ENCODE measurements around the gene IGF2. TPM values are rescaled to one million over a fixed set of nuclear protein-coding genes. Genes with fewer than 3 reads are reported as not detected.

Gene IGF2
- total RNA-seq, 1 donor from 2014 or later, result 1,514 TPM

DNA sequence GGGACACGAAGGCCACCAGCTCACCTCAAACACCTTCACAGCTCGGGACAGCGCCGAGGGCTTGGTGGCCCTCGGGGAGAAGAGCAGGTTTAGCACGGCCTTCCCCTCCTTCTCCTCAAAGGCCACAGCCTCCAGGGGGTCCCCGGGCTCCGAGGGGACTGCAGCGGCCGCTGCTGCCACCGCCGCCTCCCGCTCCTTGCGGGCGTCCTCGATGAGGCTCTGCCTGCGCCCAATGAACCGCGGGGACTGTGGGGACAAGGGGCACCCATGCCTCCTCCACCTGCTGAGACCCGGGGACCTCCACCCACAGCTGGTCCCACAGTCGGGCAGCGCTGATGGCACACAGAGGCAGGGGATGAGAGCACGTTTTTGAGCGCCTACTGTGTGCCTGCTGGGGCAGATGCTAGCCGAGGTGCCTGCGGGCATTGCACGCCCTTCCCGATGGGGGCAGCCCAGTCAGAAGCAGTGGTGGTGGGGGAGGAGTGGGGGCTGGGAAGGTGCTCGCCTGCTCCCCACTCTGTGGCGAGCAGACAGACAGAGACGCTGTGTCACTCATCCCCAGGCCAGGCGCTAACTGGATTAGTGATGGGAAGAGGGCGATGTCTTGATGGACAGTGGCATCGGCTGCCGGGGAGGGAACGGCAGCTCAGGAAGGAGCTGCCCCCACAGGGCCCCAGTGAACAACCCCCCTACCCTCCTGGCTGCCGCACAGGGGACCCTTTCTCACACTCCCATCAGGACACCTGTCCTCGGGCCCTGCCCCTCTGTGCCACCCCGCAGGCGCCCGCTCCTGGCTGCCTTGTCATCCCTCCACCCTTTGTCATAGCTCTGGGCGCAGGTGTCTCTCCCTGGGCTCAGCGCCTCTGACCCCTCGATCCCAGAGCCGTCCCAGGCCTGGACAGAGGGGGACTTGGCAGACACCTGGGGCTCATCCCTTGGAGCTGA, 30.7 kb upstream of the IGF2 start:
- DNase-seq, result no peak

DNA sequence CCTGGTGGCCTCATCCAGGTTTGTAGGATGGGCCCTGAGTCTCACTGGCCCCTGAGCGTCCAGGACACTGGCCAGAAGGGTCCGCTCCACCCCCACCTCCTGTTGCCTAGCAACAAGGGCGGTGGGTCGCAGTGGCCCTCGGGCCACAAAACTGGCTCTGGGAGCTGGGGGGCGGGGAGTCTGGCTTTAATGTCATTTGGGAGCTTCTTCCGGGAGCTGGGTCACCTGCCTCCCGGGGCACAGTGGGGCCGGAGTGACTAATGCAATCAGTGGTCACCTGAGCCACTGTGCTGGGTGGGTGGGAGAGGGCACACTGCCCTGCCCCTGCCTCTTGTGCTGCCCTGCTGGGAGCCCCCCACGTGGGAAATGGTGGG, 29.8 kb upstream of the IGF2 start:
- no peak for DNase-seq

DNA sequence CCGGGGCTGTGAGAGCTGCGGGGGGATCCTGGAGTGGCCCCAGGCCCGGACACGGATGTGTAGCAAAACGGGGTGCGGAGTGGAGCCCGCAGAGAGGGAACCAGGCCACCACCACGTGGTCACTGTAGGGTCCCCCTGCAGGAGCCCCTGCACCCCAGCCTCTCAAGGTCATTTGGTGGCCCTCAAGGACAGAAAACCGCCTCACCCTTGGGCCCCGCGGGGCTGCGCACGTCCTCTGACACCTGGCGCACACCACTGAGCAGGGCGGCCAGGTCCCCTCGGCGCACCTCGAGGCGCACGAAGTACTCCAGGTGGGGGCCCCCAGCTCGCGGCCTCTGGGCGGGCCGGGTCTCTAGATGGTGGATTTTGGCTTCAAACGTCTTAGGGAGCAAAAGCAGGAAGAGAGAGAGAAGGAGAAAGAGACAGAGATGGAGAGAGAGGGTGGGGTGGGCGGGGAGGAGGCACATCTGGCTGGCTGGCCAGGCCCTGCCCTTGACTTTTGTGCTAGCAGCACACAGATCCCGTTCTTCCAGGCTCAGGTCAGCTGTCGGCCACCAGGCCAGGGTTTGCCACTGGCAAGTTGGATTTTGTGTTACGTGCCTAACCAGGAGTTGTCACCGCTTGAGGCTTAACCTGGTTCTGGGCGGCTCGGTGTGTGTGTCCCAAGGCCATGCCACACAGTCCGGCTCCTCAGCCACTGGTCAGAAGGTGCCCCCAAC, 29.3 kb upstream of the IGF2 start:
- no peak for DNase-seq

DNA sequence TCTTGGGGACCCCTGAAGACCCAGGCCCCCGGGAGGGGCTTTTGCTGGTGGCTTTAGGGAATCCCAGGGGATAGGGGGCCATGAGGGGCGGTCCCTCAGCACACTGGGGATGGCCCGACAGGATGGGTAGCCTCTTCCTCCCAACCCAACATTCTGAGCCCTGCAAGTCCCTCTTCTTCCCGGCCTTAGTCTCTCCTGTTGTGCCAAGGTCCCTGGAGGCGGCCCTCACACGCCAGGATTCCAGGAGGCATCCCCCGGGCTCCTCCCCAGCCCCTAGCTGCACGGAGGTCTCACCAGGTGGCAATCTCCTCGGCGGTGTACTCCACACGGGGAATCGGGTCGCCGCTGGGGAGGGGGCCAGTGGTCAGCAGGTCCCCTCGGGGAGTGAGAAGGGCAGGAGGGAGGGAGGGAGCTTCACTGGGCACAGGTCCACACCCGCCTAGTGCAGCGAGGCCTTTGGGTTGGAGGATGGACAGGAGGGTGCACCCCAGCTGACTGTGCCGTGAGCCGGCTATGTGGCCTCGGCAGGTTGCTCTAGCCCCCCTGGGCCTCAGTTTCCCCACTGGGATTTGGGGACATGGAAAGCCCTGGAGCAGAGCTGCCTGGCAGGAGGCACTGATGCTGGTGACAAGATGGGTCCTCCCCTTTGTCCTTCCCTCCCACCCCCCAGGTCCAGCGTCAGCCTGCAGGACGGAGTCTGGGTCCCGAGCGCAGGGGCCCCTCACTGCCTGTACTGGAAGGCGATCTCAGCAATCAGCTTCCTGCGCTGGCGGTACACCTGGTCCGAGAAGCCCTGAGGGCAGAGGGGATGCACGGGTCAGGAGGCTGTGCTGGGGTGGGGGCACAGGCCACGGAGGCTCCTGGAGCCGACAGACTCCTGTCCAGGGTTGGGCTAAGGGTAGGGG, 28.2 kb upstream of the IGF2 start:
- no peak for DNase-seq

DNA sequence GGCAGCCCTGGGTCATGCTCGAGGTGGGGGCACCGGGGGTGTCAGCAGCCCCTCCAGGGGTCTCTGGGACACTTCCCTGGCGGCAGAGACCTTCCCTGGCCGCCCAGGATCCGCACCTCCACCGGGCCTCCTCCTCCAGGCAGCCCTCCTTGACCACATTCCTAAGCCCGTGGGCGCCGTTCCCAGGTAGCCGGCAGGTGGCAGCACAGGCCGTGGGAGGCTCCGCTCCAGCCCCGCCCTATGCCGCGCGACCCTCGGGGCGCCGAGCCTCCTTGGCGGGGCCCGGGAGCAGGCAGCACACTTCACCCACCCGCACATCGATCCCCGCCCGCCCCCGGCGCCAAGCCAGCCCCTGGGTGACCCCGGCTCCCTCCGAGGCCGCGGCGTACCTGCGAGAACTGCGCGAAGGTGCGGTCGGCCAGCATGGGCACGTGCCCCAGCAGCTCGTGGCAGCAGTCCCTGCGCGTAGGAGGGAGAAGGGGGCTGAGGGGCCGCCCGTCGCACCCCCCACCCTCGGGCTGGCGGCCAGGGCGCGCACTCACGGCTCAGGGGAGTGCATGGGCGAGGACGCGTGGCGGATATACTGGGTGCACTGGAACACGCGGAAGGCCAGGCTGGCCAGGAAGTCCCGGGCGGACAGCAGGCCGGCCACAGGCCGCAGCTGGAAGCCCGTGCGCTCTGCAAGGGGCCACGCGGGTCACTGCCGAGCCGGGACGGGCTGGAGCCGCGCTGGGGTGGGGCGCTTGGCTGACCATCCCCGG, 27.1 kb upstream of the IGF2 start:
- peak; percentile 68 for DNase-seq

DNA sequence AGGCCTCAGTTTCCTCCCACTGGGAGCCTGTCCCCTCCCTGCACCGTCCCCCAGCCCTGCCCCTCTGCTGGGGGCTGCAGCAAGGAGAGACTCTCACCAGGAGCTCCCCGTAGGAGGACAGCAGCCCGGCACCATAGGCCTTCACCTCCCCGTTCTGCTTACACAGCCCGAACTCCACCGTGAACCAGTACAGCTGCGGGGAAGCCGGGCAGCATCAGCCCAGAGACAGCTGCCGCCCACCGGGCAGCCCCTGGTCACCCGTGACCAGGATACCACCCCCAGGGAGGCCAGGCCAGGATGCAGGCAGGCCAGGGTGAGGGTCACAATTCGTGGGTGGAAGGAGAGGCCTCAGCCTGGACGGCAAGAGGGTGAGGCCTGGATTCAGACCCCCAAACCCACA, 26.4 kb upstream of the IGF2 start:
- DNase-seq, result no peak

DNA sequence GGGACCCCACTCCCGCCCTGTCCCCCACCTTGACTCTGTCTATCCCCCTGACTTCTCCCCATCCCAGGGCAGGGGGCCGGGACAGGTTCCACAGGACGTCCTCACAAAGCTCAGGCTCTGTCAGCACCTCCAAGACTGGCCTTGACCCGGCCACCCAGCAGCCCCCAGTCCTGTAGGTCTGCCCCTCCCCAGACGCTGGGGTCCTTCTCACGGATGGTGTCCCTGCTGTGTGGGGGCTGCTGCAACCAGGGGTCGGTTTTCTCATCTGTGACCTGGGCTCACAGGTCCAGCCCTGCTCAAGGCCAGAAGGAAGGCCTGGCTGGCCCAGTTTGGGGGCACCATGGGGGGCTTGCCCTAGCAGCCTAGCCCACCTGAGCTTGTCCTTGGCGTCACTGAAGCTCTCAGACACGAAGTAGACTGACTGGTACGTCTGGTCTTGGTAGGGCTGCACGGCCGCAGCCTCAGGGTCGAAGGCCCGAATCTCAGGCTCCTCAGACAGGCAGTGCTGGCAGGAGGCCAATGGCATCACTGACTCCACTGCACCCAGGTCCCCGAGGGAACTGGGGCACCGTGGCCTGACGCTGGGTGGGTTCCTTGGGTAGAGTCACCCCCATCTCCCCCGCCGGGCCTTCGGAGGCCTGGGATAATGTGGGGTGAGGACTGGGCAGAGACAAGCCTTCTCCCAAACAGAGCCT, 25.8 kb upstream of the IGF2 start:
- no peak for DNase-seq

DNA sequence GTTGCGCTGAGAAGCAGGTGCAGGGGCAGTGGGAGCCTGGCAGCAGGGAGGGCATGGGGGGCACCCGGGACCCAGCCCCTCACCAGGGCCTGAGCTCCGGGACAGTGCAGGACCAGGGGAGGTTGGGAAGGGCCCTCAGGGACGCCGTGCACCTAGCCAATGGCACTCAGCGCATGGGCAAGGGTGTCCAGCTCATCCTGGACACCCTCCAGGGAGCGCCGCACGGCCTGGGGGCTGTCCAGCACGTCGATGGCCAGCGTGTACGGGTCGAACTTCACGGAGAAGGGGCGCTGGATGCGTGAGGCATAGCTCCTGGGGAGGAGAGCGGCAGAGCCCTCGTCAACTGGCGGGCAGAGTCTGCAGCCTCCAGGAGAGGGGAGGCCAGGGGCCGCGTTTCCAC, 24.9 kb upstream of the IGF2 start:
- no peak for DNase-seq

DNA sequence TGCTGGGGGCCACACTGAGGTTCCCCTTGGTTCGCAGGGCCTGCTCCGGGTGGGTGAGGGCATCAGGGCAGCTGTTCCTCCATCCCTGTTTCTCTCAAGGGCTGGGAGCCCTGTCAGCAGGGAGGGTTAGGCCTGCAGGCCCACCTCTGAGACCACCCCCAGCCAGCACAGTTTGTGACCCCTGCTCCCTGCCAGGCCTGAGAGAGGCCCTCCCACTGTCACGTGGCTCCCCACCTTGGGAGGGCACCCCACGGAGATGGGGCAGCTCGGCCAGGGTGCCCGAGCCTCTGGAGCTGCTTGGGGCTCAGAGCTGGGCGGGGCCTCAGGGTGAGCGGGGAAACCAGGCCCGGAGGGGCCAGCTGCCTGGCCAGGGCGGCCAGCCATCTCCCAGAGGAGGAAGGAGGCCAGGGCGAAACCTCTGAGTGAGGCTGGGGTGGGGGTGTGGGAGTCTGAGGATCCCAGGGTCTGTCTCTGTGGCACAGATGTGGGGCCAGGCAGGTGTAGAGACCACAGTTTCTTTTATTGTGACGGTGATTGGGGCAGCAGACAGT, 24.3 kb upstream of the IGF2 start:
- no peak for DNase-seq

DNA sequence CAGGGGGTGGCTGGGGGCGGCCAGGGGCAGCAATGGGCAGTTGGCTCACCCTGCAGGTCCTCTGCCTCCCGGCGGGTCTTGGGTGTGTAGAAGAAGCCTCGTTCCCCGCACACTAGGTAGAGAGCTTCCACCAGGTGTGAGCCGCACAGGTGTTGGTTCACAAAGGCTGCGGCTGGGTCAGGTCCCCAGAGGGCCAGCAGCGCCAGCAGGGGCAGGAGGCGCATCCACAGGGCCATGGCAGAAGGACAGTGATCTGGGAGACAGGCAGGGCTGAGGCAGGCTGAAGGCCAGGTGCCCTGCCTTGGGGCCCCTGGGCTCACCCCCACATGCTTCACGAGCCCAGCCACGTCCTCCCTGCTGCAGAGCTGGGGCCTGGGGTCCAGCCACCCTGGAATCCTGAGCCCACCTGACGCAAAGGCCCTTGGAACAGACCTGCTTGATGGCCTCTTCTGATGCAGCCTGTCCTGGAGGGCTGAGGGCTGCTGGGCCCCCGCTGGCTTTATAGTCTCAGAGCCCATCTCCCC, 21.6 kb upstream of the IGF2 start, which contains the start of gene INS:
TSS of gene INS (minus strand) at position 474 of the 524 bp plus-strand sequence. CDS start at position 236, 238 bp downstream.
- no peak for DNase-seq

DNA sequence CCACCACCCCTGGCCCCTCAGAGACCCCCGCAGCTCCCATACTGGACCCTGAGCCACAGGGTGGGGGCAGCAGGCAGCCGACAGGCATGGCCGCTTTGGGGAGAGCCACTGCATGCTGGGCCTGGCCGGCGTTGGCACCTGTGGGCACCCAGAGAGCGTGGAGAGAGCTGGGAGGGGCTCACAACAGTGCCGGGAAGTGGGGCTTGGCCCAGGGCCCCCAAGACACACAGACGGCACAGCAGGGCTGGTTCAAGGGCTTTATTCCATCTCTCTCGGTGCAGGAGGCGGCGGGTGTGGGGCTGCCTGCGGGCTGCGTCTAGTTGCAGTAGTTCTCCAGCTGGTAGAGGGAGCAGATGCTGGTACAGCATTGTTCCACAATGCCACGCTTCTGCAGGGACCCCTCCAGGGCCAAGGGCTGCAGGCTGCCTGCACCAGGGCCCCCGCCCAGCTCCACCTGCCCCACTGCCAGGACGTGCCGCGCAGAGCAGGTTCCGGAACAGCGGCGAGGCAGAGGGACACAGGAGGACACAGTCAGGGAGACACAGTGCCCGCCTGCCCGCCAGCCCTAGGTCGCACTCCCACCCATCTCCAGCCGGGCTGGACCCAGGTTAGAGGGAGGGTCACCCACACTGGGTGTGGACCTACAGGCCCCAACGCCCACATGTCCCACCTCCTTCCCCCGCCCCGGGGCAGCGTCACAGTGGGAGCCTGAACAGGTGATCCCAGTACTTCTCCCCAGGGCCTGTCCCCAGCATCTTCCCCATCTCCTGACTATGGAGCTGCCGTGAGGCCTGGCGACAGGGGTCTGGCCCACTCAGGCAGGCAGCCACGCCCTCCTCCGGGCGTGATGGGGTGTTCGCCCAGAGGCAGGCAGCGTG, 20.6 kb upstream of the IGF2 start:
- DNase-seq, result no peak

DNA sequence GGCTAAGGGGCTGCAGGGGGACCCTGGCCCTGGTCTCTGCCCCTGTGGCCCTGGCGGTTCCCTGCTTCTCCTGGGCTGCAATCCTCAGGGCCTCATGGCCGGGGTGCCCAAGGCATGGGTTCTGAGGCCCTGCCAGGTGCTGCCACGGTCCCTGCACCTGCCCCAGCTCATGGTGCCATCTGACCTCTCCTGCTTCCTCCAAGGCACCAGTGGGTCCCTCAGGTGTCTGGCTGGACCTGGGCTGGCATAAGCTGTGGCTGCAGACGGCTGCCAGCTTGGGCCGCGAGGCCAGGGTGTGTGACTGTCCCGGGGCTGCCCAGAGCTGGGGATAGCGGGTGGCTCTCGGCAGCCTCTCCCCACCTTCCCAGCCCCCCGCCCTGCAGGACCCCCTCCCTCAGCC, 19.8 kb upstream of the IGF2 start:
- no peak for DNase-seq

DNA sequence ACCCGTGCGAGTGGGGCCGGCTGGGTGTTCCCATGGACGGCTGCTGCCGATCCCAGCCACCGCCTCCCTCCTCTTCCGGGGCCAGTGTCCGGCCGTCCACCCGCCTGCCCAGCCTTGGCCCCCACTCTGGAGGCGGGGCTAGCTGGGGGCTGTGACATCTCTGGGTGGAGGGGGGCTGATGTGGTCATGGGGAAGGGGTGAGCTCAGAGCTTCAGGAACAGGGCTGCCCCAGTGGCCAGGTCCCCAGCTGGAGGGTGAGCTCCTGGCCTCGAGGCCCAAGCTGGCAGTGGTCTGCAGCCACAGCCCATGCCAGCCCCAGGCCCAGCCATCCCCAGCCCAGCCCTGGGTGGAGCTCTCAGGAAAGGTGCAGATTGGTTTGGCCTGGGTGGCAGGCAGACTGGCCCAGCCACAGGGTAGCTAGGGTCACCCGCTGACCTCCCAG, 19.1 kb upstream of the IGF2 start:
- no peak for DNase-seq

DNA sequence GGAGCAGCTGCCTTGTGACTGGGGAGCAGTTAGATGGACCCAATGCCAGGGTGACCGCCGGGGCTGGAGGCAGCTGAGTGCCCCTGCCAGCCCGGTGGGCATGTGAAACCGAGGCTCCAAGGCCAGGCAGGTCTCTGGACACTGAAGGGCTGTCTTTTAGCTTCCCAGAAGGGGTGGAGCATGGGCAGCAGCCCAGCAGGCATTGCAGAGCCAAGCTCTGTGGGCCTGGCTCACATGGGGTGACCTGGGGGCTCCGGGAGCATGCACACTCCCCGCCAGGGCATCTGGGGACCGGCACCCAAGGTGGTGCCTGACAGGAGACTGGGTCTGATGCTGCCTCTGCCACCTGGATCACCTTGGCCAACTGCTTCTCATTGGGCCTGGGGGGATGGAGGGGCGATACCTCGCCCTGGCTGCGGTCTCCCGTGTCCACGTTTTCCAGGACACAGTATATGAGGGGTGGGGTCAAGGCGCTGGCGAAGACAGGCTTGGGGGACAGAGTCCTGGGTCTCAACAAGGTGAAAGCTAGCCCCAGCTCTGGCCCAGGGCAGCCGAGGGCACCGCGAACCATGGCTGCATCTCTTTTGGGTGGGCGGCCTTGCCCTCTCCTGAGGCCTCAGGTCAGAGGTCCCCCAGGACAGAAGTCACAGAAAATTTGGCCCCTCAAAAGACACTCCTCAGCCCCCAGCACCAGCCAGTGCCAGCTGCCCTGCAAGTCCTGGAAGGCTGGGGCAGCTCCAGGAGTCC, 18.3 kb upstream of the IGF2 start:
- DNase-seq, result no peak

DNA sequence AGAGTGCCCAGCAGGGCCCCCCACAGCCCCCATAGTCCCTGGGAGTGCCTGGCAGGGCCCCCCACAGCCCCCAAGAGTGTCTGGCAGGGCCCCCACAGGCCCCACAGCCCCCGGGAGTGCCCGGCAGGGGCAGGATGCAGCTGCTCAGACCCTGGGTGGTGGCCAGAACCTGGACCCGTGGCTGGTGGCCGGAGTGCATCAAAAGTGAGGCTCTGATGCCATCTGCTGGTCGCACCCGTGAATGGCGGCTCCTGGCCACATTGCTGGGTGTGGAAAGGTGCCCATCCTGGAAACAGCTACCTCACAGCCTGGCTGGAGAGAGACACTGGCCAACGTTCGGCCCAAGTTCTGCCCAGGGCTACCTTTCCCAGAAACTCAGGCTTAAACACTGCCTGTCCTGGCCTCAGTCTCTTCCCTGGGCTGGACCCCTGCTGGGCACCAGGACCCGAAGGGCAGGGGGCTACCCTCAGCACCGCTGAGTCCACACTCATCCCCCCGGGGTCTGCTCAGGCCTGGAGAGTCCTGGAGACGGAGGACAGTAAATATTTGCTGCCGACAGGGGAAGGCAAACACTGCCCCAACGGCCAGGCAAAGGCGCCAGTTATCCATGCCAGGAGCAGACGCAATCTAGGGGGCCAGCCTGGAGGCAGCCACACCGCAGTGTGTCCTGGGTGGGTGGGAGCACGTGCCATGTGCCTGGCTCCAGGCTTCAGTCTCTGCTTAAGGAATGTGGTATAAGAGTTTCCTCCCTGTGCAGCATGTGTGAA, 17.4 kb upstream of the IGF2 start:
- DNase-seq, result peak; percentile 82

DNA sequence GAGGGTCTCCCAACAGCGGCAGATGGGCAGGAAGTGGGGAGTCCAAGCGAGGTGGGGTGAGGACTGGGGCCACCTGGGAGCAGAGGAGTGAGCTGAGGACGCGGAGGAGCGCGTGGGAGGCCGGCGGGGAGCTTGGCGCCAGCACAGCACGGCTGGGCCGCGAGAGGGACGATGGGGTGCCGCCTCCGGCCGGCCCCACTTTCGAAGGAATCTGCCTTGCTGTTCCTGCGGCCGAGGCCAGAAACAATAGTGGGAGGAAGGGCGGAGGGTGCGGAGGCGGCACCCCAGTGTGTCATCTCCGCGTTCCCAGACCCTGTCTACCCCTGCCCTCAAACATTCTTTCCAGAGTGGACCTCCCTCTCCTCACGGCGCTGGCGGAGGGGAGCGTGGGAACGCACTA, 16.3 kb upstream of the IGF2 start:
- no peak for DNase-seq

DNA sequence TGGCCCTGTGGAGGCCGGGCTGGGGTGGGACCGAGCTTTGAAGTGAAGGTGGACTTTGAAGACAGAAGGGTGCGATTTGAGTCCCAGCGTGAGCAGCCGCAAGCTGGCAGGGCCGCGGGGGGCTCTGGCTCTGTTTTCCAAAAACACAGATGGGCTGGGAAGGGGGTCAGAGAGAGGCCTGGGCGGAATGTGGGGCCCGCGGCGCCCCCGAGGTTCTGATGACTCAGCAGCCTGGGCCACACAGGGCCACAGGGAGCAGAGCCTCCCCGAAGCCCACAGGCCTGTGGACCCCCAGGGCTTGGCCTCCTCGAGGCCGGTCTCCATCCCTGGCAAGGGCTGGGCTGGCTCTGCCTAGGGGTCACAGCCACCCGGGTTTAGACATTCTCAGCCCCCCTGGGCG, 15.7 kb upstream of the IGF2 start:
- no peak for DNase-seq

DNA sequence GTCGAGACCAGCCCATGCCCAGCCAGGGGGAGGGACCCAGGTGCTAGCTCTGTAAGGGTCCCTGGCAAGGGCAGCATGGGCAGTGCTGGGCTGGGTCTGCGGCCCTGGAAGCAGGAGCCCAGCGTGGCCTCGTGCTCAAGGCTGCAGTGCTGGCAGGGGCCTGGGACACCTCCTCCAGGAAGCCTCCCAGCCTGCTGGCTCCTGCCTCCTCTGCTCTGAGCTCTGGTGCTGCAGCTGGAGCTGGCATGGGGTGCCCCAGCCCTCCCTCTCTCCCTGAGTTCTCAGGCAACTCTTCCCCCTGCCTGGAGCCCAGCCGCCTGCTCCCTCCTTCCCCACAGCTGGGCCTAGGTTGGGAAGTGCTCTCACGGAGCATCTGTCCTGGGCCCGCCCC, 15.0 kb upstream of the IGF2 start:
- DNase-seq, result no peak
